Thyroid gland (tissue), 4 donors: Measurements from ENCODE around the gene RUSC1. TPM values are rescaled to one million over a fixed set of nuclear protein-coding genes. Genes with fewer than 3 reads are reported as not detected.
A peak's percentile ranks its signal among the peaks of the same experiment; 100 is the strongest.

Experiments
- DNase-seq, 2 donors: peaks; one replicate each; pipeline ENCODE4 v3.0.0-alpha.2; 2019
- H3K27ac ChIP-seq, 3 donors: fragments of 200-600 bp; sonication (generic); 1 replicate in 2 of 3; 2 replicates in 1 of 3; pipeline ENCODE4 v1.5.1; 2016 to 2019; ENCODE audit warnings: mild to moderate bottlenecking in 1 of 3, moderate library complexity in 1 of 3
- H3K27me3 ChIP-seq: fragments of 200-600 bp; sonication (generic); one replicate; pipeline ENCODE4 v1.5.1; 2019
- H3K36me3 ChIP-seq, 2 donors: fragments of 200-600 bp; sonication (generic); one replicate each; pipeline ENCODE4 v1.5.1; 2016 to 2019
- H3K4me1 ChIP-seq, 2 donors: fragments of 200-600 bp; sonication (generic); one replicate each; pipeline ENCODE4 v1.5.1; 2017 to 2019
- H3K4me3 ChIP-seq, 3 donors: fragments of 200-600 bp; sonication (generic); replicated peaks in 1 of 3; 1 replicate in 2 of 3; 2 replicates in 1 of 3; pipeline ENCODE4 v1.5.1; 2016; ENCODE audit warnings: mild to moderate bottlenecking in 1 of 3
- H3K9me3 ChIP-seq: fragments of 200-600 bp; sonication (generic); one replicate; pipeline ENCODE4 v1.5.1; 2017
- CTCF ChIP-seq, 6 experiments: fragments of 200-600 bp in 3 of 6; fragments of 450-650 bp in 3 of 6; sonication (generic) in 3 of 6; IDR thresholded peaks; one replicate each; pipeline ENCODE4 v1.5.1; 2016 to 2019; ENCODE audit warnings: antibody characterized with exemption in 6 of 6, mild to moderate bottlenecking in 2 of 6, inconsistent platforms in 1 of 6, moderate library complexity in 1 of 6
- POLR2A ChIP-seq, 2 donors: fragments of 450-650 bp; IDR thresholded peaks; one replicate each; pipeline ENCODE4 v1.6.1; 2017; ENCODE audit warnings: antibody characterized with exemption in 2 of 2, mild to moderate bottlenecking in 2 of 2, moderate library complexity in 1 of 2
- WGBS, 2 donors: methylation state at CpG; one replicate each; pipeline ENCODE4 v1.1.5; 2017; 5-methylcytosine and 5-hydroxymethylcytosine counted together
- intact Hi-C: fragments of 100-400 bp; cut with DNase I; formaldehyde crosslinking; loops from one replicate; pipeline ENCODE4 v1.15.1; 2023
- total RNA-seq, 4 donors: library from RNA; depleted of rRNA; stranded (reverse); fragments of >200 nt; gene quantifications; one replicate each; pipeline ENCODE4 v1.2.3, GENCODE V29; 2016

RUSC1 gene
- 10 to 100 TPM; 14.9 to 20.1 (median 16.9) TPM for total RNA-seq

GRCh38 chr1:155320661-155321617 lies at the start of gene RUSC1:
RUSC1 (plus strand) TSS chr1:155320894; CDS start chr1:155321774, 880 bp downstream.
- peak; percentile 67 to 72 for DNase-seq
- Histone ChIP-seq H3K27me3 (no peaks in the 10 kb centered on the region), H3K4me3 (peak within 1 kb of the TSS in 1 of 3 donors; percentile 34), H3K4me1 (peaks cover 30 to 32% of the 10 kb centered on the region in 2 donors), H3K27ac (peak within 1 kb of the TSS in 2 of 3 donors; percentile 76 to 92), H3K36me3 (no peaks in the 10 kb centered on the region), H3K9me3 (no peaks in the 10 kb centered on the region)
- WGBS, 2 donors = 18 to 21% methylated on average over 35 to 50 of the region's 51 CpGs
- intact Hi-C loops = loop anchor here (5.0 kb wide), 2 partner anchors 44 to 64 kb away; partner anchors contain the start of genes ENTREP3 and HCN3
- TF ChIP-seq CTCF (IDR thresholded peaks at IDR 0.05) = no peak
- TF ChIP-seq POLR2A (IDR thresholded peaks at IDR 0.05) = no peak

GRCh38 chr1:155272466-155273342 lies 48.0 kb upstream of the RUSC1 start:
- intact Hi-C loops = no loop called here
- Histone ChIP-seq H3K9me3 (no peaks in the 10 kb centered on the region), H3K4me1 (peaks cover 12 to 15% of the 10 kb centered on the region in 2 donors), H3K4me3 (peak overlapping the region; percentile 23 to 96 (median 44)), H3K27ac (peak overlapping the region; percentile 81 to 93 (median 90)), H3K36me3 (peaks cover 31 to 35% of the 10 kb centered on the region in 2 donors), H3K27me3 (no peaks in the 10 kb centered on the region)
- TF ChIP-seq CTCF (IDR thresholded peaks at IDR 0.05) (no peak), POLR2A (IDR thresholded peaks at IDR 0.05) (no peak)
- WGBS, 2 donors = 5 to 7% methylated on average over 29 to 34 of the region's 44 CpGs
- DNase-seq = no peak

GRCh38 chr1:155273343-155274245 lies 47.1 kb upstream of the RUSC1 start, which contains the start of gene CLK2:
CLK2 (minus strand) TSS chr1:155273504; CDS start chr1:155270977, 2,527 bp downstream.
- TF ChIP-seq CTCF (IDR thresholded peaks at IDR 0.05) (peak in 1 of 6 experiments; percentile 13), POLR2A (IDR thresholded peaks at IDR 0.05) (peak in 1 of 2 donors; percentile 89)
- Histone ChIP-seq H3K9me3 (no peaks in the 10 kb centered on the region), H3K4me3 (peak within 1 kb of the TSS; percentile 23 to 96 (median 44)), H3K36me3 (peaks cover 22 to 26% of the 10 kb centered on the region in 2 donors), H3K4me1 (peaks cover 18 to 23% of the 10 kb centered on the region in 2 donors), H3K27me3 (no peaks in the 10 kb centered on the region), H3K27ac (peak within 1 kb of the TSS; percentile 81 to 93 (median 90))
- 38 to 47% methylated on average over 20 to 23 of the region's 61 CpGs for WGBS, 2 donors
- intact Hi-C loops = no loop called here
- peak; percentile 95 to 96 for DNase-seq
